K562 (cell line): ENCODE data around the gene DYSF. TPM values are rescaled to one million over a fixed set of nuclear protein-coding genes. Genes with fewer than 3 reads are reported as not detected.

Experiments used
- polyA plus RNA-seq, 8 experiments: library from polyadenylated mRNA; depleted of rRNA in 4 of 8; stranded (reverse) in 5 of 8; unstranded in 3 of 8; fragments of >200 nt; fragmentation: Nextera tagmentation in 2 of 8; fragmentation: Illumina TruSeq in 1 of 8; extraction: Ambion mirVana in 2 of 8; extraction: Trizol in 1 of 8; gene quantifications; 2 replicates each; pipeline versions ENCODE4 v1.2.1 to v1.2.3, GENCODE V29; 2011 to 2014; ENCODE audit warnings: inconsistent platforms in 1 of 8, missing spikeins in 1 of 8
- total RNA-seq, 7 experiments: library from RNA; depleted of rRNA in 6 of 7; stranded (reverse); fragments of >200 nt in 6 of 7; fragmentation: Illumina TruSeq in 2 of 7; extraction: Trizol in 2 of 7; gene quantifications; 2 replicates each; pipeline versions ENCODE4 v1.2.1 to v1.2.3, GENCODE V29; 2011 to 2021; ENCODE audit warnings: low replicate concordance in 1 of 7
- TF ChIP-seq, protein P1 (sequence below), 2 experiments: fragments of 450-650 bp; IDR thresholded peaks; 2 replicates each; pipeline ENCODE4 v1.6.1; 2016; ENCODE audit warnings: mild to moderate bottlenecking in 2 of 2, borderline replicate concordance in 1 of 2, low read depth in 1 of 2, moderate library complexity in 1 of 2

DYSF gene
- total and polyA plus RNA-seq, 9 of the 15 experiments (the other 6 are each of a cell fraction or from before 2014, with no cell fraction given) = 0.01 to 0.80 (median 0.29) TPM

DNA sequence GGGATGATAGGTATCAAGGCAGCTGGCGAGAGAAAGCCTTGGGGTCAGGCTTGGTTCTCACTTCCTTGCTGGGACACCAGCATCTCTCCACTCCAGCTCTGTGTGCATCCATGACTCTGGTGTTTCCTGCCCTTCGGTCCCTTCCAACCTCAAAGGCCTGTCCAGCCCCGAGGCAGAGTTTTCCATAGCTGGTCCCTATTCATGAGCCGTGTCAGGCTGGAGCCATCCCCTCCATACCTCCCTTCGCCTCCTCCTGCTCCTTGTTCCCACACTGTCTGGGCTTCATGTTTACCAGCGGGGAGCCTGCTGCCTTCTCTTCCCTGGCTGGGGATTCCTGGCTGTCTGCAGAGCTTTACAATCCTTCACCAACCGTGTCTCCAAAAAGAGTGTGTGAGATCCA is 51.2 kb downstream of the DYSF start (continued):
- TF ChIP-seq, protein P1, sequence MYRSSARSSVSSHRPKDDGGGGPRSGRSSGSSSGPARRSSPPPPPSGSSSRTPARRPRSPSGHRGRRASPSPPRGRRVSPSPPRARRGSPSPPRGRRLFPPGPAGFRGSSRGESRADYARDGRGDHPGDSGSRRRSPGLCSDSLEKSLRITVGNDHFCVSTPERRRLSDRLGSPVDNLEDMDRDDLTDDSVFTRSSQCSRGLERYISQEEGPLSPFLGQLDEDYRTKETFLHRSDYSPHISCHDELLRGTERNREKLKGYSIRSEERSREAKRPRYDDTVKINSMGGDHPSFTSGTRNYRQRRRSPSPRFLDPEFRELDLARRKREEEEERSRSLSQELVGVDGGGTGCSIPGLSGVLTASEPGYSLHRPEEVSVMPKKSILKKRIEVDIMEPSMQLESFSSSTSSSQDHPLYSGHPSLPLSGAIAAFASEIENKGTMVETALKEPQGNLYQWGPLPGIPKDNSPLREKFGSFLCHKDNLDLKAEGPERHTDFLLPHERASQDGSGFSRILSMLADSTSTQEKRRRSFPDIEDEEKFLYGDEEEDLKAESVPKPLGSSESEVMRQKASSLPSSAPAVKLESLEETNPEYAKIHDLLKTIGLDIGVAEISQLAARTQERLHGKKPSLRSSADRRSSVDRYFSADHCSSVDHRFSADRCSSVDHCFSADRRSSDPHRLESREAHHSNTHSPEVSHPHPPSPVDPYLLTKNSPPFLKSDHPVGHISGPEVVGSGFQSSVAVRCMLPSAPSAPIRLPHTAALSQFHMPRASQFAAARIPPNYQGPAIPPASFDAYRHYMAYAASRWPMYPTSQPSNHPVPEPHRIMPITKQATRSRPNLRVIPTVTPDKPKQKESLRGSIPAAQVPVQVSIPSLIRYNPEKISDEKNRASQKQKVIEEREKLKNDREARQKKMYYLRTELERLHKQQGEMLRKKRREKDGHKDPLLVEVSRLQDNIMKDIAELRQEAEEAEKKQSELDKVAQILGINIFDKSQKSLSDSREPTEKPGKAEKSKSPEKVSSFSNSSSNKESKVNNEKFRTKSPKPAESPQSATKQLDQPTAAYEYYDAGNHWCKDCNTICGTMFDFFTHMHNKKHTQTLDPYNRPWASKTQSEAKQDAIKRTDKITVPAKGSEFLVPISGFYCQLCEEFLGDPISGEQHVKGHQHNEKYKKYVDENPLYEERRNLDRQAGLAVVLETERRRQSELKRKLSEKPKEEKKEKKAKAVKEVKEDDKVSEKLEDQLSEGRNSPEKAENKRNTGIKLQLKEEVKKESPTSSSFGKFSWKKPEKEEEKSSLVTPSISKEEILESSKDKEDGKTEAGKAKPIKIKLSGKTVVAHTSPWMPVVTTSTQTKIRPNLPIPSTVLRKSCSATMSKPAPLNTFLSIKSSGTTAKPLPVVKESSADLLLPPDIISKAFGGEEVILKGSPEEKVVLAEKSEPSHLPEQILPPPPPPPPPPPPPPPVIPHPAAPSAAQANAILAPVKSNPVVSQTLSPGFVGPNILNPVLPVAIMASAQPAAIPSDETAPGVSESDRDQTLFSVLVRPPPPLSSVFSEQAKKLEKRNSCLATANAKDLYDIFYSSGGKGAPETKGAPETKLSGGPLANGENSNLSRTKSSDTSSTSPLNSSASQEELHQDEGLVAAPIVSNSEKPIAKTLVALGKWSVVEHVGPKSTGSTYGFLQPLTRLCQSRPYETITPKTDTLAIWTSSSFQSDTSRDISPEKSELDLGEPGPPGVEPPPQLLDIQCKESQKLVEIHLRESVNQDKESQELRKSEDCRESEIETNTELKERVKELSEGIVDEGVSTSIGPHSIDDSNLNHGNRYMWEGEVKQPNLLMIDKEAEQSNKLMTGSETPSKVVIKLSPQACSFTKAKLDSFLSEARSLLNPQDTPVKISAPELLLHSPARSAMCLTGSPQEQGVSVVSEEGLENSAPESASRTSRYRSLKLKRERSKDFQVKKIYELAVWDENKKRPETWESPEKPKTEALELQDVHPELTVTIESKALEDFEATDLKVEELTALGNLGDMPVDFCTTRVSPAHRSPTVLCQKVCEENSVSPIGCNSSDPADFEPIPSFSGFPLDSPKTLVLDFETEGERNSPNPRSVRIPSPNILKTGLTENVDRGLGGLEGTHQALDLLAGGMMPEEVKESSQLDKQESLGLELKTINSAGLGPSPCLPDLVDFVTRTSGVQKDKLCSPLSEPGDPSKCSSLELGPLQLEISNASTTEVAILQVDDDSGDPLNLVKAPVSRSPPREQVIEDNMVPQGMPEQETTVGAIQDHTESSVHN (IDR thresholded peaks at IDR 0.05; ENCODE audit: borderline replicate concordance in 1 of 2, low read depth in 1 of 2) = no peak
